Caco-2 (cell line): ENCODE data around the gene GRIFIN. TPM values are rescaled to one million over a fixed set of nuclear protein-coding genes. Genes with fewer than 3 reads are reported as not detected.

Experiments used
- BruUV-seq: library from RNA; stranded (reverse); fragments of 400-500 nt; replicated peaks from 2 replicates; lab custom pipeline; 2021; lab: Mats Ljungman, UMichigan
- CTCF ChIA-PET: fragments of 300-600 bp; sonication (Branson Sonifier 250); formaldehyde crosslinking; loops from one replicate; lab custom pipeline; 2022; ENCODE audit warnings: antibody characterized with exemption; lab: Charles Lee
- POLR2A ChIA-PET: fragments of 300-600 bp; sonication (Branson Sonifier 250); formaldehyde crosslinking; loops from one replicate; lab custom pipeline; 2022; ENCODE audit warnings: antibody characterized with exemption; lab: Charles Lee
- DNase-seq, 2 experiments: peaks; one replicate each; pipeline versions ENCODE4 v3.0.0 to v3.0.0-alpha.2; 2020 to 2022
- H3K27me3 ChIP-seq: replicated peaks from 2 replicates; pipeline ENCODE4 v1.6.0; 2011; ENCODE audit warnings: low read length; ENCODE audit not compliant: control insufficient read depth, insufficient read depth
- H3K36me3 ChIP-seq: 2 replicates; pipeline ENCODE4 v1.5.1; 2011; ENCODE audit warnings: low read length; ENCODE audit not compliant: control insufficient read depth, insufficient read depth
- H3K4me1 ChIP-seq: fragments of 250-450 bp; sonication (Bioruptor Pico); 2 replicates; pipeline ENCODE4 v1.5.1; 2020; ENCODE audit warnings: mild to moderate bottlenecking
- H3K4me3 ChIP-seq: 2 replicates; pipeline ENCODE4 v1.5.1; 2011; ENCODE audit warnings: low read depth, mild to moderate bottlenecking, control low read depth, low read length
- H3K9me3 ChIP-seq: fragments of 250-450 bp; sonication (Bioruptor Pico); 2 replicates; pipeline ENCODE4 v1.5.1; 2020; ENCODE audit warnings: mild to moderate bottlenecking, moderate library complexity
- H3K27ac Mint-ChIP-seq: one replicate; pipeline ENCODE4 v1.8.0; 2022; ENCODE audit warnings: mixed read lengths; ENCODE audit not compliant: unreplicated experiment
- H3K27me3 Mint-ChIP-seq: one replicate; pipeline ENCODE4 v1.8.0; 2022; ENCODE audit warnings: mixed read lengths; ENCODE audit not compliant: insufficient read depth, unreplicated experiment
- H3K36me3 Mint-ChIP-seq: one replicate; pipeline ENCODE4 v1.8.0; 2022; ENCODE audit warnings: mild to moderate bottlenecking, mixed read lengths; ENCODE audit not compliant: insufficient read depth, unreplicated experiment
- H3K4me1 Mint-ChIP-seq: one replicate; pipeline ENCODE4 v1.8.0; 2022; ENCODE audit warnings: low read depth, mixed read lengths; ENCODE audit not compliant: unreplicated experiment
- H3K4me3 Mint-ChIP-seq: one replicate; pipeline ENCODE4 v1.8.0; 2022; ENCODE audit warnings: mild to moderate bottlenecking, moderate library complexity, mixed read lengths; ENCODE audit not compliant: unreplicated experiment
- H3K9me3 Mint-ChIP-seq: one replicate; pipeline ENCODE4 v1.8.0; 2022; ENCODE audit warnings: mixed read lengths; ENCODE audit not compliant: unreplicated experiment
- intact Hi-C: fragments of 100-400 bp; cut with micrococcal nuclease; formaldehyde crosslinking; loops from one replicate; pipeline ENCODE4 v1.10.0; 2022; ENCODE audit not compliant: unreplicated experiment
- total RNA-seq: library from RNA; stranded (reverse); gene quantifications from 2 replicates; pipeline ENCODE4 v1.2.3, GENCODE V29; 2022
- TF ChIP-seq, protein P1 (sequence below), 2 experiments: fragments of 200-600 bp in 1 of 2; IDR thresholded peaks; 1 replicate in 1 of 2; 2 replicates in 1 of 2; pipeline versions ENCODE4 v1.5.1 to v1.8.0; 2011 to 2022; ENCODE audit warnings: antibody characterized with exemption in 1 of 2, control low read depth in 1 of 2, inconsistent platforms in 1 of 2, low read depth in 1 of 2, low read length in 1 of 2, mild to moderate bottlenecking in 1 of 2, moderate library complexity in 1 of 2; ENCODE audit not compliant: insufficient read depth in 1 of 2, severe bottlenecking in 1 of 2, unreplicated experiment in 1 of 2

Gene GRIFIN
- total RNA-seq, 1 experiment from 2014 or later, result not detected

DNA sequence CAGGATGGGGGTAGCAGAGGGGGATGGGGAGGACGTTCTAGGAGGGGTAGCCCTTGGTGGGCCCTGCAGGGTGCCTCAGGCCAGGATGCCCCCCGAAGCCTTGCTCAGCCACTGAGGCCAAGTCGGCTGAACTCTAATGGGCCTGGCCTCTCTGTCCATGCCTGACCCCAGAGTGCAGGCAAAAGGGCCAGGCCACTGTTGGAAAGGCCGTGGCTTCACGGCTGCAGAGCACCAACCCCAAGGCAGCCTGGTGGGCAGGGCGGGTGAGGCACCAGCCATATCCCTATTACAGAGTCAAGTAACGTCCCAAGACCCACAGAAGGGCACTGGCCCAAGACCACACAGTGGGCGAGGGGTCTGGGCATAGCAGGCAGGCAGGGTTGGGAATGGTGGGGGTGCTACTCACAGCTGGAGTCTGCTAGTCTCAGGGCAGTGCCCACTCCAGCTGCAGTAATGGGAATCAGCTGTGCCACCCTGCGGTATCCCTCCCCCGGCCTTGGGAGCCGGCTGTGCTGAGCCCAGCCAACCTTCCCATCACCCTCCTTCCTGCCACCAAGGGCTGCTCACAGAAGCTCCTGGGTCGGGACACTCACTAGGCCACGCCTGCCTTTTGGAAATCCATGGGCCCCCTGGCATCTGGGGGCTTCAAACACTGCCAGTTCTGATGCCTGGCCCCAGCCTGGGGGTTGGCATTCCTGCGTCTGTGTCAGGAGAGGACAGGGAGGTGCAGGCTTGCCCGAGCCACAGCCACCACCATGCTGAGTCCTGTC is 39.4 kb upstream of the GRIFIN start:
- Mint-ChIP-seq H3K27ac (no peak overlapping the region), H3K4me1 (no peaks in the 10 kb centered on the region), H3K36me3 (peaks cover 14% of the 10 kb centered on the region), H3K4me3 (no peak overlapping the region), H3K9me3 (no peaks in the 10 kb centered on the region), H3K27me3 (no peaks in the 10 kb centered on the region)
- intact Hi-C loops, result no loop called here
- no peaks in the 10 kb centered on the region for H3K27me3 ChIP-seq
- no peak for DNase-seq
- no peaks in the 10 kb centered on the region for H3K9me3 ChIP-seq
- CTCF ChIA-PET, result no interaction called here
- H3K4me1 ChIP-seq, result peaks cover 25% of the 10 kb centered on the region
- BruUV-seq, result no TSS peak
- TF ChIP-seq, protein P1, sequence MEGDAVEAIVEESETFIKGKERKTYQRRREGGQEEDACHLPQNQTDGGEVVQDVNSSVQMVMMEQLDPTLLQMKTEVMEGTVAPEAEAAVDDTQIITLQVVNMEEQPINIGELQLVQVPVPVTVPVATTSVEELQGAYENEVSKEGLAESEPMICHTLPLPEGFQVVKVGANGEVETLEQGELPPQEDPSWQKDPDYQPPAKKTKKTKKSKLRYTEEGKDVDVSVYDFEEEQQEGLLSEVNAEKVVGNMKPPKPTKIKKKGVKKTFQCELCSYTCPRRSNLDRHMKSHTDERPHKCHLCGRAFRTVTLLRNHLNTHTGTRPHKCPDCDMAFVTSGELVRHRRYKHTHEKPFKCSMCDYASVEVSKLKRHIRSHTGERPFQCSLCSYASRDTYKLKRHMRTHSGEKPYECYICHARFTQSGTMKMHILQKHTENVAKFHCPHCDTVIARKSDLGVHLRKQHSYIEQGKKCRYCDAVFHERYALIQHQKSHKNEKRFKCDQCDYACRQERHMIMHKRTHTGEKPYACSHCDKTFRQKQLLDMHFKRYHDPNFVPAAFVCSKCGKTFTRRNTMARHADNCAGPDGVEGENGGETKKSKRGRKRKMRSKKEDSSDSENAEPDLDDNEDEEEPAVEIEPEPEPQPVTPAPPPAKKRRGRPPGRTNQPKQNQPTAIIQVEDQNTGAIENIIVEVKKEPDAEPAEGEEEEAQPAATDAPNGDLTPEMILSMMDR (IDR thresholded peaks at IDR 0.05; ENCODE audit: insufficient read depth in 1 of 2, low read depth in 1 of 2, low read length in 1 of 2, severe bottlenecking in 1 of 2, unreplicated experiment in 1 of 2), result no peak
- POLR2A ChIA-PET, result no interaction called here
- no peaks in the 10 kb centered on the region for H3K36me3 ChIP-seq
- H3K4me3 ChIP-seq, result no peak overlapping the region

GRCh38 chr7:2514473-2515423 is 38.5 kb upstream of the GRIFIN start:
- no peak overlapping the region for H3K4me3 Mint-ChIP-seq
- H3K4me1 Mint-ChIP-seq, result no peaks in the 10 kb centered on the region
- H3K4me3 ChIP-seq, result no peak overlapping the region
- ChIA-PET POLR2A (no interaction called here), CTCF (no interaction called here)
- no peak overlapping the region for H3K27ac Mint-ChIP-seq
- intact Hi-C loops, result no loop called here
- TF ChIP-seq, protein P1 (IDR thresholded peaks at IDR 0.05; ENCODE audit: insufficient read depth in 1 of 2, low read depth in 1 of 2, low read length in 1 of 2, severe bottlenecking in 1 of 2, unreplicated experiment in 1 of 2), result no peak
- no peaks in the 10 kb centered on the region for H3K36me3 ChIP-seq
- no peaks in the 10 kb centered on the region for H3K9me3 Mint-ChIP-seq
- DNase-seq, result no peak
- no peaks in the 10 kb centered on the region for H3K27me3 ChIP-seq
- peaks cover 6% of the 10 kb centered on the region for H3K36me3 Mint-ChIP-seq
- BruUV-seq, result no TSS peak
- H3K9me3 ChIP-seq, result no peaks in the 10 kb centered on the region
- H3K27me3 Mint-ChIP-seq, result no peaks in the 10 kb centered on the region
- peaks cover 20% of the 10 kb centered on the region for H3K4me1 ChIP-seq

- peaks cover 6% of the 10 kb centered on the region for H3K36me3 Mint-ChIP-seq
- ChIA-PET POLR2A (no interaction called here), CTCF (no interaction called here)
- H3K27me3 ChIP-seq, result no peaks in the 10 kb centered on the region
- intact Hi-C loops, result no loop called here
- no peaks in the 10 kb centered on the region for H3K9me3 ChIP-seq
- H3K27ac Mint-ChIP-seq, result no peak overlapping the region
- peaks cover 16% of the 10 kb centered on the region for H3K4me1 ChIP-seq
- BruUV-seq, result no TSS peak
- H3K4me3 ChIP-seq, result no peak overlapping the region
- no peaks in the 10 kb centered on the region for H3K9me3 Mint-ChIP-seq
- no peaks in the 10 kb centered on the region for H3K27me3 Mint-ChIP-seq
- H3K4me3 Mint-ChIP-seq, result no peak overlapping the region
- TF ChIP-seq, protein P1 (IDR thresholded peaks at IDR 0.05; ENCODE audit: insufficient read depth in 1 of 2, low read depth in 1 of 2, low read length in 1 of 2, severe bottlenecking in 1 of 2, unreplicated experiment in 1 of 2), result no peak
- DNase-seq, result no peak
- H3K36me3 ChIP-seq, result no peaks in the 10 kb centered on the region
- H3K4me1 Mint-ChIP-seq, result no peaks in the 10 kb centered on the region
These were observed 37.5 kb upstream of the GRIFIN start for GRCh38 chr7:2513702-2514101.
